SW 1271 (cell line): ENCODE results near the gene CFAP46.

Experiments
- DNase-seq, 2 experiments: peaks; one replicate each; lab custom pipeline; 2025; lab: John Stamatoyannopoulos, UW

Gene CFAP46

DNA sequence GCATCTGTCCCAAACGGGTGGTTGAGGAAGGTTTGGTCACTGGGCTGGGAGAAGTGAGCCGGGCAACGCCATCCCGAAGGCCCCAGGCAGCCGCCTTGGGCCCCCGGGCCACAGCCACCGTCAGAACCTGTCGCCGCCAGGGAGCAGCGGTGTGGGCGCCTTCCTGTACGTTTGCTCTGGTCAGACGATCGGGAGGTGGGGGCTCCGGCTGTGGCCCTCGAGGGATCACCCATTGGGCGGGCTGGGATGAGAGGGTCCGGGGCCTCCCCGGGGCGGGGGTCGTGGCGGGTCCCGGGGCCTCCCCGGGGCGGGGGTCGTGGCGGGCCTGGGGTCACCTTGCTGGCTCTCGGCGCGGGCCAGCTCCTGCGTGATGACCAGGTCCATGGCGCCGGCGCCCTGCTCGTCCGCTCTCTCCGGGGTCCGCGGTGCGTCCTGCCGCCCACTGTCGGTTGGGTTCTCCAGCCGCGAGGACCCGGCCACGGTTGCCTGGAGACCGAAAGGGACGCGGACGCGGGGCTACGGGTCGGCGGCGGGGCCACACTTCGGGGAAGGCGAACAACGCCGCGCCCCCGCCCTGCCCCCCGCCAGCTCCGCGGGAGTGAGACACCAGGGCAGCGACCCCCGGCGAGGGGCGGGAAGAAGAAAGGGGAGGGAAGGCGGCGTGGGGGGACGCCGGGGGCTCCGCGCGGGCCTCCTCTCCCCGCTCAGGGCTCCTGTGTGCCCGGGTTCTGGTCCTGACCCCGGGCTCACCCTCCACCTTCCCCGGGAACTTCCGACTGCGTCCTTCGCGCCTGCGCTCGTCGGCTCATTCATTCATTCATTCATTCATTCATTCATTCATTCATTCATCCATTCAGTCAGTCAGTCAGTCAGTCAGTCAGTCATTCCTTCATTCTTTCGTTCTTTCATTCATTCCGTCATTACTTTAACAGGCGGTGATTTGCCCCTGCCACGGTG, at the start of gene CFAP46:
Gene CFAP46, minus strand, starts transcription at position 470 of the 957 bp plus-strand sequence. Its CDS starts 86 bp downstream, at position 384.
- DNase-seq = no peak

DNA sequence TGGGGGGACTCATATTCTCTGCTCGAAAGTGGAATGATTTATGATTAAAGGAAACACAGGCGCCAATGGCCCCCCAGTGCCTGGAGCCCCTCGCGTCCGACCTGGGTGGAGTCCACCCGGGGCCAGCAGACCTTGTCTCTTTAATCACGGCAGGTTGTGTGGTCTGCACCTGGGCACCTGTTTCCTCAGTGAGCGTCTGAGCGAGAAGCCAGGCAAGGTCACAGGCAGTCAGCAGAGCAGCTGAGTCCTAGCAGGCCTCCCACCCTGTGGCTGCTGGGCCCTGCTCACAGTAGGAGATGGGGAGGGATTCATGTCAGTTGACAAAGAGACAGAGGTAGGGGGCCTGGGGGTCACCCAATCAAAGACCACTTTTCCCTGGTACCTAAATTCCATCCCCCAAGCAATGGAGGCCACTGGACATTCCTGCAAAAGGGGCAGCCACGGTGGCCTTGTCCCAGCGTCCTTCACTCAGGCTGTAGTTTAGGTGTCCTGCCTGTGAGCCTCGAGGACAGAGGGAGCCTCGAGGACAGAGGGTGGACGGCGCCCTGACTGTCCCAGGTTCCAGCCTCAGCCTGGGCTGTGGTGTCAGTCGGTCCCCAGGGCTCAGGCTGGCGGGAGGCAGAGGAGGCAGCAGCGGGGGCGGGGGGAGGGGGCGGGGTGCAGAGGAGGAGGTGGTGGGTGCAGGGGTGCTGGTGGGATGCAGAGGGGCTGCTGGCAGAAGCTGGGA, 49.5 kb upstream of the CFAP46 start:
- no peak for DNase-seq

DNA sequence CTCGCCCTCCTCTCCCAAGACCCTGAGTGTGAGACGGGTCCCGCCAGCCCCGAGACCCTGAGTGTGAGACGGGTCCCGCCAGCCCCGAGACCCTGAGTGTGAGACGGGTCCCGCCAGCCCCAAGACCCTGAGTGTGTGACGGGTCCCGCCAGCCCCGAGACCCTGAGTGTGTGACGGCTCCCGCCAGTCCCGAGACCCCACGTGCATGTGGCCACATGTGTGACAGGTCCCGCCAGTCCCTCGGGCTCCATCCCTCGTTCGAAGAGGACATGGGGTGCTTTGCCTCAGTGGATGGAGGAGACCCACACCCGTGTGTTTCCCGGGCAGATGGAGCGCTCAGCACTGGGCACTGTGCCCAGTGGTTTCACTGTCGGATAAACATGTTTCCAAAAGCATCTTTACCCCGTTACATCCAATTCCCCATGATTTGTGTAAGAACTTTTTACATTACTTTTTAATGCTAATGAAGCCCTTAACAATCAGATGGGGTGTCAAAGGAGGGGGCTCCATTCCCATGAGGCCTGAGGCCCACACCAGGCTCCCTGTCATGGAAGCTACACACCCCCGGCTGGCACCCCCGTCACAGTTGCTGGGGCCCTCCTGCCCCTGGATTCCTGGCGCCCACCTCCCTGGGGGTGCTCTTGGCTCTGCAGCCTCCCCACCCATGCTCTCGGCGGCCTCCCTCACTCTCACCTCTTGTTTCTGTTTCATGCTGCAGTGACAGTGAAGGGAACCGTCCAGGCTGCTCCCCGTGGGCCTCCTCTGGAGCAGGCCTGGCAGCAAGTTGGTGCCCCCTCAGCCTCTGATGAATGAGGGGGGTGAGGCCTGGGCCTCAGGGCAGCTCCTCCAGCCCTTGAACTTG, 48.5 kb upstream of the CFAP46 start:
- DNase-seq = no peak

DNA sequence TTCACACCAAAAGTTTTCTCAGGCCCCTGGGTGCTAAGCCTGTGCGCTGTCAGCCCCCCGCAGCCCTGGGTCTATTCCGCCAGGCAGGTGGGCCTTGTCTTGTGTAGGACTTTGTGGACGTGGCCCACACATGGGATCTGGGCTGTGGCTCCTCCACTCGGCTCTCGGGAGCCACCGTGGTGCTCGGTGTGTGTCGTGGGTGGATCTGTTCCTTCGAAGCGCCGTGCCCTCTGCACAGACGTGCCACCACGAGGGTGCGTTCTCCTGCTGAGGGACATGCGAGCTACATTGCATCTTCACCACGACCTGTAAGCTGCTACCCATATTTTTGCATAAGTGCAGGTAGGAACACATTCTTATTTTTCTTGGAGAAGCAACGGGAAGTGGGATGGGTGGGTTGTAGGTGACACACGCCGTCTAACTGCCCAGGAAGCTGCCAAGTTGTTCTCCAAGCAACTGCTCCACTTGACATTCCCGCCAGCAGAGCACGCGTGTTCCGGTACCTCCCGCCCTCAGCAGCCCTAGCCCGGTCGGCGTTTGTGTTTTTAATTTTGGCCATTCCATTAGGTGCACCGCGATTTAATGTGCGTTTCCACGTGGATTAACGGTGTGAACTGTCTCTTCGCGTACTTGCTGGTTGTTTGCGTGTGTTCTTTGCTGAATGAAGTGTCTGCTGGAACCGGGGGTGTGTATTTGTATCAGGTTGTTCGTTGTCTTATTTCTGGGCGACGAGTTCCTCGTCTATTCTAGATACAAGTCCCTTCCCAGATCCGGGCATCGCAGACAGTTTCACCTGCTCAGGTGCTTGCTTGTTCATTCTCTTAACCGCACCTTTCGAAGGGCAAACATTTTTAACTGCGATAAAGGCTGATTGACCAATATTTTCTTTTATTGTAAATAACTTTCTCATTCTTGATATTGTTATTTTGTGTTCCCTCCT, 47.4 kb upstream of the CFAP46 start:
- no peak for DNase-seq

DNA sequence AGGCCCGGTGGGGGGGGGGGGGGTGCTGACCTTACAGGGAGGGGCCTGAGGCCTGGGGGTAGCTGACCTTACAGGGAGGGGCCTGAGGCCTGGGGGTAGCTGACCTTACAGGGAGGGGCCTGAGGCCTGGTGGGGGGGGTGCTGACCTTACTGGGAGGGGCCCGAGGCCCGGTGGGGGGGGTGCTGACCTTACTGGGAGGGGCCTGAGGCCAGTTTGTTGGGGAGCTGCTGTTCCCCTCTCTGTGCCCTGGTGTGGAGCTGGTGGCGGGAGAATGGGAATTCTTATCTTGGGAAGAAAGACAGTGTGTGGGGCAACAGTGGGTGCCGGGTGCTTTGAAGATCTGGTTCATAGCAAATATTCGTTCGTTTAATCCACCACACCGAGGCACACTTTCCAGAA, 46.6 kb upstream of the CFAP46 start:
- no peak for DNase-seq

DNA sequence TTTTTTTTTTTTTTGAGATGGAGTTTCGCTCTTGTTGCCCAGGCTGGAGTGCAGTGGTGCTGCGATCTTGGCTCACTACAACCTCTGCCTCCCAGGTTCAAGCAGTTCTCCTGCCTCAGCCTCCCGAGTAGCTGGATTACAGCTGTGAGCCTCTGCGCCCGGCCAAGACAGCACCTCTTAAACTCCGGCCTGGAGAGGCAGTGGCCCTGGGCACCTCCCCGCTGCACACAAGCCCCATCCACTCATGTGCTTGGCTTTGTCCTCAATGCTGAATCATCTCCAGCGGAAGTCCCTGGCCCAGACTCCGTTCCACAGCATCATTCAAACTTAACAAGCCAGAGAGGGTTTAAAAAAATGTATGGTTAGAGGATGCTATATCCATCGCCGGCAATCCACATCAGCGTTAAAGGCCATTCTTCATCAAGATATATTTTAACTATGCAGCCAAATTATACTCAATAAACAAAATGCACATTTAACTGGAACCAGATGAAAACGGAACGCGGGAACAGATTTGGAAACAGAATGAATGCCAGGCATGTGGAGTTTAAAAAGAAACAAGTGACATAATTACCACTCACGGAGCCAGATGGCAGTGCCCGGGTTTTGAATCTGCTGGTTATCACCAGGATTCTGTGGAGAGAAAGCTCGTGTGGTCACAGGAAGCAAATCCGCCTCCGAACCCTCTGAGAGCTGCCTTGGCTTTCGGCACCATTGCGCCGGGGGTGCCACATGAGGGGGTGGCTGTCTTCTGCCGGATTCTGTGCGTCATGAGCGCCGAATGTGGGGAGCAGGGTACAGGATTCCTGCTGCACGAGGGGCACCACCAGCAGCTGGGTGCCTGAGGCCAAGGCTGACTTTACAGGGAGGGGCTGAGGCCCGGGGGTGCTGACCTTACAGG, 45.6 kb upstream of the CFAP46 start:
- DNase-seq = no peak

DNA sequence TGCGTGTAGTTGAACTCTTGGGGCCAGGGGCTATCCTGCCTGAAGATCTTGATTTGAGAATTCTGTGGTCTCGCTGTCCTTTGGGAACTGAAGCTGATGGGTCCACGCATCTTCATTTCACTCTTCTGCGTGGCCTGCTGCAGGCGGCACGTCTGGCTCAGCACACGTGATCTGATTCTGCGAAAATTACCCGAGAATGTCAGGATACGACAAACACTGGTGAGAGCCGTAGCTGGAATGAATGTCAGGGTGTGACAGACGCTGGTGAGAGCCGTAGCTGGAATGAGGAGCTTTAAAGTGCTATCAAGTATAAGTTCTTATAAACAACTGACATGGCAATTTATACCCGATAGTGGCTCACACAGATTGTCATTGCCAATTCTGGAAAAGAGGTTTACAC, 44.6 kb upstream of the CFAP46 start:
- no peak for DNase-seq

DNA sequence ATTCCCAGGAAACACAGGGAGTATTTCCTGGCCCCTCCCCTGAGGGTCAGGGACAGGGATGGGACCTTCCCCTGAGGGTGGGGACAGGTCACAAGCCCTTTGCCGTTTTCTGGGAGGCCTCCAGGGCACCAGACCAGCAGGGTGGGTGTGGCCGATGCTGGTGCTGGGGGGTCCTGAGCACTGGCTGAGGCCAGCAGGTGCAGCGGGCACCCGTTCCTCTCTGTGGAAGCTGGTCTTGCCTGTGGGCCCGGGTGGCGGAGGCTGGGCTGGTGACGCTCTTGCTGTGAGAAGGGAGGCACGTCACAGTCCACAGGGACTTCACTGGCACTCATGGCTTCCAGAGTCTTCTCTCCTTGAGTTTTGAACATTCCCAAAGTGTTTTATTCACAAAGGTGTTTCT, 44.2 kb upstream of the CFAP46 start:
- DNase-seq = no peak

DNA sequence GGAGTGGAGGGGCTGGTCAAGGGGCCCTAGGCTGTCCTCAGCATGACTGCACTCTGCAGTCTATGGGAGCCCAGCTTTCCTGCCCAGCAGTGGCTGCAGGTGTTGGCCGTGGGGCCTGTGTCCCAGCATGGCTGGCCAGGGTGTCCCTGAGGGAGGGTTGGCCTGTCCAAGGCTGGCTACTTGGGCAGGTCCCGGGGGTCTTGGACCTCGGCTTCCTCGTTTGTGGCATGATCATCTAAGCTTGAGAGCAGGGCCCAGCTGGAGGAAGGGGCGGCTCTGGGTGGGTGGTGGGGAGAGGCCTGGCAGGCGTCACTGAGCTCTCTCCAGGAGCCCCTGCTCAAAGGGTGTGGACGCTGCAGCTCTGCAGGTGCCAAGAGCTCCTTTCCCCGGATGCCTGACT, 43.7 kb upstream of the CFAP46 start:
- no peak for DNase-seq

DNA sequence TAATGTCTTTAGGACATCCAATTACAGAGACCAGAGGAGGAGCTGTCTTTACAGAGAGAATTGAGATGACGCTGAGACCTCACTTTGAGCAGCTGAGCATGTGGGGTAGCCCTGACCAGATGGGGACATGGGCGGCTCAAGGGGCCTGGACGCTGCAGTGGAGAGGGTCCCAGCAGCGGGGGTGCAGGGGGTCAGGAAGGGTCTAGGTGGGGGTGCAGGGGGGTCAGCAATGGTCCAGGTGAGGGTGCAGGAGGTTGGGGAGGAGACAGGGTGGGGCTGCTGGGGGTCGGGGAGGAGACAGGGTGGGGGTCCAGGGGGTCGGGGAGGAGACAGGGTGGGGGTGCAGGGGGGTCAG, 43.2 kb upstream of the CFAP46 start:
- DNase-seq = no peak

DNA sequence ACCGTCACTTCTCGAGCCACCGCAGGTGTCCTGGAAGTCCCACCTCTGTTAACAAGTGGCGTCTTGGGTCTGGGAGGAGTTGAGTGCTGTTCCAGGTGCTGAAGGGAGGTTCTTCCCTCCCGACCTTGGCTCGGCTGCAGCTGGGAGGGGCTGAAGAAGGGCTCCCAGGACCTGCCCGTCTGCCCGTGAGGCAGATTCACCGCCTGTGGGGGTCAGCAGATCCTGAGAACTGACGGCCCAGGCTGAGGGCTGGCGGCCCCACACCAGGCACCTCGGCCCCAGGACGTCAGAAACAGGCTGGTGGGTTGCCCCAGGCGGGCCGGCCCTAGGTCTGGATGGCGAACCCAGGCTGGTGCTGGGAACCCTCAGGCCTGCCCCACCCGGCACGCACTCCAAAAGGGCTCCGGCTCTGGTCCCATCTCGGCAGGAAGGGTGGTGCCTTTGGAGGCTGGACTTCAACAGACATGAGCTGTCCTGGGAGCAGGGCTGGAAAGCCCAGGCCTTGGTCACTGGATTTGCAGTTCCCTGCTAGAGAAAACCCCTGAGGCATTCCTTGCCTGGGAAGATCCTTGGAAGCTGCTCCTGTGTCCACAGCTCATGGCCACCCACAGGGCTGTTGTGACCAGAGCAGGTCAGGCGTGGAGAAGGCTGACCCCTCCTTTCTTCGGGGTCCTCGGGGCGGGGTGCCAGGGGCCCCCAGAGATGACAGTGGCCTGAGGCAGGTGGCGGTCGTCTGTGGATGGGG, 42.6 kb upstream of the CFAP46 start:
- DNase-seq = no peak

DNA sequence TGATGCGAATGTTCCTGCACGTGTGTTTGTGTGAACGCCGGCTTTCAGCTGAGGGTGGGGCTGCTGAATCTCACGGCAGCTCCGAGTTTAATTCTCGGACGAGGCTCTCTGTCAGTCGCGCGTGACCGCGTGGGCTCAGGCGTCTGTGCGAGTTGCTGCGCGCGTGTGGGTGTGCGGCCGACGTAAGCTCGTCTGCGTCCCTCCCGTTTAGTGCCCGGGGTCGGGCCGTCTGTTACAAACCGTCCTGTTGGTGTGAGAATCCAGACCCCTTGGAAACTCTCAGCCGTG, 41.6 kb upstream of the CFAP46 start:
- no peak for DNase-seq

DNA sequence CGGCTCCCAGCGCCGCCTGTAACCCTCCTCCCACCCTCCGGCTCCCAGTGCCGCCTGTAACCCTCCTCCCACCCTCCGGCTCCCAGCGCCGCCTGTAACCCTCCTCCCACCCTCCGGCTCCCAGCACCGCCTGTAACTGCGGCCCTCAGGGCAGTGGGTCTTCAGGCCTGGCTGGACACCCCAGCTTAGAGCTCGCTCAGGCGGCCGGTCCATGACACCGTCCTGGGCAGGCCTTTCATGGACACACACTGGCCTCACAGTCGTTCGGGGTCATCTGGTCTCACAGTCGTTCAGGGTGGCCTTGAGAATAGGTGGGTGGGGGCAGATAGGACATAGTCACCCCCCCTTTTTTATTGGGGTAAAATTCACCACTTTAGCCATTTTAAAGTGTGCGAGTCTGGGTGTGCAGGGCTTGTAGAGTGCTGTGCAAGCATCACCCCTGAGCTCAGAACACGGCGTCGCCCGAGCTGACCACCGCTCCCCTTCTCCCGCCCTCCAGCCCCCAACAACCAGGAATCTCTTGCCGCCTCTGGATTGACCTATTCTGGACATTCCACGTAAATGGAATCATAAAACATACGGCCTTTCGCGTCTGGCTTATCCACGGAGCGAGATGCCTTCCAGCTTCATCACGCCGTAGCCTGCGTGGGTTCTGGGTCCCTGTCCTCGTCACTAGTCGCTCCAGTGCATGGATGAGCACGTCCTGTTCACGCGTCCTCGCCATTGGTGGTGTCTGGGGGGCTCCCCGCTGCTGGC, 41.1 kb upstream of the CFAP46 start:
- DNase-seq = no peak

DNA sequence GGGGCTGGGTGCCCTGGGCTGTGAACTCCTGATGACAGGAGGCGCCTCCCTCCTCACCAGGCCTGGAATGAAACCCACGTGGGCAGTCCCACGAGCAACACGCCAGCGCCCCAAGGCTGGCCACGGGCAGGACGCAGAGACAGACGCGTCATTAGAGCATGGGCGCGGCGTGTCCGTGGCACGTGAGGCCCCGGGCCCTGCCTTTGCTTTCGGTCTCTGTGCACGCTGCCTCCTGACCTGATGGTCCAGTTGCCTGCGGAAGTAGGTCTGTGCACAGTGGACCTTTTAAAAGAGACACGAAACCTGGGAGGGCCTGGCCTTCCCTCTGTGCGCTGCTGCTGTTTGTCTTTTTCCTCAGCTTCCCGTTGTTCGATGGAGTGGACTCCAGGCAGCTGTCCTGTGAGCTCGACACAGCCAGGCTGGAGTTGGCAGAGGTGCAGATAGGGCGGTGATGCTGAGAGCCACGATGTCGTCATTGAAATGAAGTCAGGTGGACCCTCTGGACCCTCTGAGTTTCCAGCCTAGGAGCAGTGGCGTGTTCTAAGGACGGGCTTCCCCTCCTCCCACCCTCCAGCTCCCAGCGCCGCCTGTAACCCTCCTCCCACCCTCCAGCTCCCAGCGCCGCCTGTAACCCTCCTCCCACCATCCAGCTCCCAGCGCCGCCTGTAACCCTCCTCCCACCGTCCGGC, 40.1 kb upstream of the CFAP46 start:
- no peak for DNase-seq

DNA sequence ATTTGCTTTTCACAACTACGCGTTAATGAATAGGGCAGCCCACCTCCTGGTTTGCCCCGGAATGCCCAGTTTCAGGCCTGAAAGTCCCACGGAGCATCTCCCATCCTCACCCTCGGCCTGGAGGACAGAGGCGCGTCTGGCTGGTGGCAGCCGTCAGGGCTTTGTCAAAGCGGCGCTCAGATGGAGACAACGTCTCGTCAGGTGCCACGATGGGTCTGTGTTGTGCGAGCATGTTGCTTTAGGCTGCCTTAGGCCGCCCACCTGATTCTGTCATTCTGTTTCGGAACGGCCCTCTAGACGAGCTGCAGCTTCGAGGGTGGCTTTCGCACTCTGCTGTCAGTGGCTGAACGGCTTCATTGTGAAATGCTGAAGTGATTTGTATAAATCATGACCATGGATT, 39.4 kb upstream of the CFAP46 start:
- no peak for DNase-seq

DNA sequence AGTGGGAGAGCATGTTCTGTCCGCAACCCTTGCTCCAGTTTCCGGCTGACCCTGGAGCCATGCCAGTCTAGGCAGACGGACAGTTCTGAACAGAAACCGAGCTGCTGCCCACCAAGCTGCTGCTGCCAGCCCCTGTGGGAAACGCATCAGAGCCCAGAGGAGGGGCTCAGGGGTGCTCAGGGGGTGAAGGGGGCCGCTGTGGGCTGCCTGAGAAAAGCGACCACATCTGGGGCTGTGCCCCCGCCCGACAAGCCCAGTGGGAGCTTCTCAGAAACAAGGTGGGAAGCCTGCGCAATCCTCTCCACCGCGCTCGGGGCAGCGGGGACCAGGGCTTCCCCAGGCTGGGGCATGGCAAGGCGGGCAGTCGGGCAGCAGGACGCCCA, 38.8 kb upstream of the CFAP46 start:
- DNase-seq = no peak

DNA sequence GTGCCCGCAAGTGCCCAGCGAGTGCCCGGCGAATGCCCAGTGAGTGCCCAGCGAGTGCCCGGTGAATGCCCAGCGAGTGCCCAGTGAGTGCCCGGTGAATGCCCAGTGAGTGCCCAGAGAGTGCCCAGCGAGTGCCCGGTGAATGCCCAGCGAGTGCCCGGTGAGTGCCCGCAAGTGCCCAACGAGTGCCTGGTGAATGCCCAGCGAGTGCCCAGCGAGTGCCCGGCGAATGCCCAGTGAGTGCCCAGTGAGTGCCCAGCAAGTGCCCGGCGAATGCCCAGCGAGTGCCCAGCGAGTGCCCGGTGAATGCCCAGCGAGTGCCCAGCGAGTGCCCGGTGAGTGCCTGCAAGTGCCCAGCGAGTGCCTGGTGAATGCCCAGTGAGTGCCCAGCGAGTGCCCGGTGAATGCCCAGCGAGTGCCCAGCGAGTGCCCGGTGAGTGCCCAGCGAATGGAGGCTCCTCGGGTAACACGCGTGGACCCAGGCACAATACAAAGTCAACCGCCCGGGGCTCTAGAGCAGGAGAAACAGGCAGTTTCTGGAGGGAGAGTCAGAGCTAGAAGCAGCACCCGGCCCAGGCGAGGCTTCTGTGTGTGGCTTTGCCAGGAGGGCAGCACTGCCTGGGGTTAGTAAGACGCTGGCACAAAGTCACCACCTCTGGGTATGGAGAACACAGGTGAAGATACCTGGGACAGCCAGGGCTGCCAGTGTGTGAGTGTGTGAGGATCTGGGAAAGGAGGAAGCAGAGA, 38.2 kb upstream of the CFAP46 start:
- no peak for DNase-seq
